DND-41 (cell line): Measurements from ENCODE around the gene RAB29.

Experiments used
- ATAC-seq: fragments of 200-7000 bp; cut with Tn5 transposase; 3 replicates; pipeline ENCODE4 v1.9.1; 2021; ENCODE audit warnings: low read depth; ENCODE audit not compliant: insufficient read depth
- DNase-seq: peaks from one replicate; pipeline ENCODE4 v3.0.0-alpha.2; 2020
- H2AFZ ChIP-seq: 2 replicates; pipeline ENCODE4 v1.6.0; 2012; ENCODE audit warnings: low read depth, low read length
- H3K27ac ChIP-seq: 2 replicates; pipeline ENCODE4 v1.5.1; 2012; ENCODE audit warnings: low read length, inconsistent platforms
- H3K27me3 ChIP-seq: fragments of 200-600 bp; sonication (generic); 2 replicates; pipeline ENCODE4 v1.6.0; 2012; ENCODE audit warnings: low read length, mild to moderate bottlenecking, inconsistent platforms; ENCODE audit not compliant: insufficient read depth, poor library complexity
- H3K36me3 ChIP-seq: 2 replicates; pipeline ENCODE4 v1.5.1; 2012; ENCODE audit warnings: low read length, inconsistent platforms; ENCODE audit not compliant: insufficient read depth
- H3K4me1 ChIP-seq: 2 replicates; pipeline ENCODE4 v1.5.1; 2012; ENCODE audit warnings: mild to moderate bottlenecking, low read length; ENCODE audit not compliant: insufficient read depth
- H3K4me2 ChIP-seq: 2 replicates; pipeline ENCODE4 v1.6.0; 2012; ENCODE audit warnings: mild to moderate bottlenecking, moderate library complexity, low read length, inconsistent platforms; ENCODE audit not compliant: insufficient read depth
- H3K4me3 ChIP-seq, 2 experiments: fragments of 200-600 bp in 1 of 2; shearing (Covaris generic) in 1 of 2; 2 replicates each; pipeline ENCODE4 v1.5.1; 2012 to 2016; ENCODE audit warnings: inconsistent platforms in 2 of 2, low read length in 2 of 2, mild to moderate bottlenecking in 2 of 2, low read depth in 1 of 2, moderate library complexity in 1 of 2
- H3K79me2 ChIP-seq: 2 replicates; pipeline ENCODE4 v1.6.0; 2012; ENCODE audit warnings: low read length, inconsistent platforms; ENCODE audit not compliant: insufficient read depth
- H3K9ac ChIP-seq: 2 replicates; pipeline ENCODE4 v1.6.0; 2012; ENCODE audit warnings: low read depth, mild to moderate bottlenecking, inconsistent platforms, low read length, moderate library complexity
- H3K9me3 ChIP-seq: 2 replicates; pipeline ENCODE4 v1.5.1; 2012; ENCODE audit warnings: low read length, moderate library complexity, mild to moderate bottlenecking, inconsistent platforms; ENCODE audit not compliant: insufficient read depth, severe bottlenecking
- H4K20me1 ChIP-seq: 2 replicates; pipeline ENCODE4 v1.6.0; 2012; ENCODE audit warnings: low read length; ENCODE audit not compliant: insufficient read depth
- EZH2 ChIP-seq: IDR thresholded peaks from 3 replicates; pipeline ENCODE4 v1.6.1; 2012; ENCODE audit warnings: borderline replicate concordance, low read depth, mild to moderate bottlenecking, moderate library complexity, low read length, inconsistent platforms; ENCODE audit not compliant: severe bottlenecking
- TF ChIP-seq, protein P1 (sequence below): IDR thresholded peaks from 2 replicates; pipeline ENCODE4 v1.5.1; 2012; ENCODE audit warnings: borderline replicate concordance, low read length, moderate library complexity, mild to moderate bottlenecking; ENCODE audit not compliant: poor library complexity, severe bottlenecking; ENCODE audit errors: extremely low read depth

Gene RAB29

DNA sequence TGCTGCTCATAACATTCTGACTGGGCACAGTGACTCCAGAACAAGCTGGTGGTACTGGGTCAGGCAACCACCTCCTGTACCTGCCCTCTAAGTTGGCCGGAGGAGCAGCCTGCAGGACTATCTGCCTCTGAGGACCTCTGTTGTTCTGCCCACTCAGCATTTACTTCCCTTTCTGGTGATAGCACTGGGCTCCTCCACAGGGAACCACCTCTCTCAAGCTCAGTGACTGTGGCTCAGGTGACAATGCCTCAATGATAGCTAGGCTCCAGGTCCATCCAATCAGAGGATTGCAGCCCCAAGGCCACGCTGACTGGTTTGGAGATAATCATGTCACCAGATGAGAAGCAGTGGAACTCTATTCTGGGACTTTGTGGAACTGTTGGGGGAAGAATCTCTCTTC is 21.9 kb upstream of the RAB29 start:
- H3K9ac ChIP-seq: no peak overlapping the region
- H3K27me3 ChIP-seq: no peaks in the 10 kb centered on the region
- peaks cover 2% of the 10 kb centered on the region for H4K20me1 ChIP-seq
- H3K4me3 ChIP-seq: no peak overlapping the region
- no peak for TF ChIP-seq EZH2
- TF ChIP-seq, protein P1, sequence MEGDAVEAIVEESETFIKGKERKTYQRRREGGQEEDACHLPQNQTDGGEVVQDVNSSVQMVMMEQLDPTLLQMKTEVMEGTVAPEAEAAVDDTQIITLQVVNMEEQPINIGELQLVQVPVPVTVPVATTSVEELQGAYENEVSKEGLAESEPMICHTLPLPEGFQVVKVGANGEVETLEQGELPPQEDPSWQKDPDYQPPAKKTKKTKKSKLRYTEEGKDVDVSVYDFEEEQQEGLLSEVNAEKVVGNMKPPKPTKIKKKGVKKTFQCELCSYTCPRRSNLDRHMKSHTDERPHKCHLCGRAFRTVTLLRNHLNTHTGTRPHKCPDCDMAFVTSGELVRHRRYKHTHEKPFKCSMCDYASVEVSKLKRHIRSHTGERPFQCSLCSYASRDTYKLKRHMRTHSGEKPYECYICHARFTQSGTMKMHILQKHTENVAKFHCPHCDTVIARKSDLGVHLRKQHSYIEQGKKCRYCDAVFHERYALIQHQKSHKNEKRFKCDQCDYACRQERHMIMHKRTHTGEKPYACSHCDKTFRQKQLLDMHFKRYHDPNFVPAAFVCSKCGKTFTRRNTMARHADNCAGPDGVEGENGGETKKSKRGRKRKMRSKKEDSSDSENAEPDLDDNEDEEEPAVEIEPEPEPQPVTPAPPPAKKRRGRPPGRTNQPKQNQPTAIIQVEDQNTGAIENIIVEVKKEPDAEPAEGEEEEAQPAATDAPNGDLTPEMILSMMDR: no peak
- H3K36me3 ChIP-seq: peaks cover 81% of the 10 kb centered on the region
- no peak for DNase-seq
- no peak for ATAC-seq
- H3K4me1 ChIP-seq: no peaks in the 10 kb centered on the region
- H3K9me3 ChIP-seq: no peaks in the 10 kb centered on the region
- H3K27ac ChIP-seq: no peak overlapping the region
- H2AFZ ChIP-seq: no peak overlapping the region
- H3K4me2 ChIP-seq: no peak overlapping the region
- no peaks in the 10 kb centered on the region for H3K79me2 ChIP-seq

DNA sequence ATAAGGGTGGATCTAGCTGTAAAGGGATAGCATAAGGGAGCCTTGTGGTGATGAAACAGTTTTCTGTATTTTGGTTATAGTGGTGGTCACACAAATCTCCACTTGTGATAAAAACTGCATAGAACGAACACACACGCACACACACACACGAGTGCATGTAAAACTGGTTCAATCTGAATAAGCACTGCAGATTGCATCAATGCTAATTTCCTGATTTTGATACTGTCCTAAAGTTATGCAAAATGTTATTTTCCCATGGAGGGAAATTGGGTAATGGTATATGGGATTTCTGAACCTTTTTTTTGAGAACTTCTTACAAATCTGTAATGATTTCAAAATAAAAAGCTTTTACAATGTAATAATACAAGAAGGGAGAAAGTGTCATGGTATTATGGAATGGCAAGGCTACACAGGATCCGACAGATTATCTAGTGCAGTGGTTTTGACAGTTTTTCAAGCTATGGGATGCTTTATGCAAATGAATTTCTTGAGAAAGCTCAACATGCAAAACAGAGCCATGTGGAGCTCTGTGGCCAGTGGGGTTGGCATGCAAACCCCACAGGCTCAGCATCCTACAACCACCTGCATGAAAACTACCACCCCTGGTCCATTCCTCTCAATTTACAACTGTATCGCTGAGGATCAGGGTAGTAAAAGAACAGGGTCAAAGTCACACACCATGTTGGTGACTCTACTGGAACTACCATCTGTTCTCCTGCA is 18.9 kb upstream of the RAB29 start:
- no peaks in the 10 kb centered on the region for H3K4me1 ChIP-seq
- no peaks in the 10 kb centered on the region for H3K27me3 ChIP-seq
- TF ChIP-seq, protein P1: no peak
- no peak for TF ChIP-seq EZH2
- H3K4me2 ChIP-seq: no peak overlapping the region
- no peaks in the 10 kb centered on the region for H3K79me2 ChIP-seq
- ATAC-seq (no peak), DNase-seq (no peak)
- no peak overlapping the region for H2AFZ ChIP-seq
- H3K9ac ChIP-seq: no peak overlapping the region
- H3K9me3 ChIP-seq: no peaks in the 10 kb centered on the region
- H3K36me3 ChIP-seq: peaks cover 92% of the 10 kb centered on the region
- H3K4me3 ChIP-seq: no peak overlapping the region
- H3K27ac ChIP-seq: no peak overlapping the region
- no peaks in the 10 kb centered on the region; the same call in 1 of the 2 replicates for H4K20me1 ChIP-seq

DNA sequence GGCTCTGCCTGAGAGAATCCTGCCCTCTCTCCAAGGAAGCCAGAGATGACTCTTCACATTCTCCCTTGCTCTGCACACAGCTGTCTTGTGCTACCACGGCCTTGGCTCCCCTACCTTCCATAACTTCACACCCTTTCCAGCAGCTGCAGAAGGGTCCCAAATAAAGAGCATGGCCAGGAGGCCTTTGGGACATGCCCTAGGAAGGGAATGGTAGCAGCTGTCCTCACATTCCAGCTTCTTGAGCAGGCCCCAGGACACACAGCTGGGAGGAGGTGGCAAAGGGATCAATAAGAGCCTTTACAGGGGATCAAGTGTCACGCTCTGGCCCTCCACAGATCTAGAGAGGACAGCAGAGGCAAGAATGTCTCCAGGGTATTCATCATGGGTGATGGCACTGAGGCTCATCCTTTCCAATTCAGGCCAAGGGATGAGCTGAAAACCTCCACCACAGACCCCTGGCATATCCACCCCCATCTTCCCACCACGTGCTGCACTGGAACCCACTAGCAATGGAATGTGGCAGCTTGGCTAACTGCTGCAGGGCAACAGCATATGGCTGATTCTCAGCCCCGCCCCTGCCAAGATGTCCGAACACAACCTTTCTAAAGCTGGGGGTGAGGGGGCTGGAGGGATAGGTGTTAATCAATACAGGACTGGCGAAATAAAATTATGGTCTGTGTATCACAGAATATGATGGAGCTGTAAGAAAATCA is 17.8 kb upstream of the RAB29 start:
- ATAC-seq (no peak), DNase-seq (no peak)
- Histone ChIP-seq H3K36me3 (peaks cover 82% of the 10 kb centered on the region), H3K4me3 (no peak overlapping the region), H3K27ac (no peak overlapping the region), H3K4me1 (no peaks in the 10 kb centered on the region), H2AFZ (no peak overlapping the region), H3K27me3 (no peaks in the 10 kb centered on the region), H3K9me3 (no peaks in the 10 kb centered on the region), H4K20me1 (no peaks in the 10 kb centered on the region; the same call in 1 of the 2 replicates), H3K79me2 (no peaks in the 10 kb centered on the region), H3K9ac (no peak overlapping the region), H3K4me2 (no peak overlapping the region)
- TF ChIP-seq EZH2: no peak
- TF ChIP-seq, protein P1: no peak
